SK-N-SH (cell line): ENCODE measurements around the gene PLD3. TPM values are rescaled to one million over a fixed set of nuclear protein-coding genes. Genes with fewer than 3 reads are reported as not detected.
"Not testable (repeated sequence)": the region's sequence is repeated elsewhere in the genome, so short reads cannot be mapped to it uniquely, and the experiment has no call there.

ENCODE experiments used
- CTCF ChIA-PET: fragments of 300-600, 350-600 bp; formaldehyde crosslinking; extraction: SDS; loops from one replicate; lab custom pipeline; 2021; lab: Yijun Ruan, JAX
- POLR2A ChIA-PET: fragments of 350-600 bp; sonication (Branson Sonifier 250); formaldehyde crosslinking; extraction: SDS; loops from one replicate; lab custom pipeline; 2020; ENCODE audit warnings: antibody characterized with exemption, inconsistent platforms; lab: Yijun Ruan, JAX
- DNase-seq: peaks from one replicate; pipeline ENCODE4 v3.0.0; 2012
- H2AFZ ChIP-seq: fragments of 200-600 bp; sonication (generic); 2 replicates; pipeline ENCODE4 v1.8.1; 2016; ENCODE audit warnings: antibody characterized with exemption, mild to moderate bottlenecking, low read depth
- H3F3A ChIP-seq: fragments of 200-600 bp; sonication (generic); replicated peaks from 2 replicates; pipeline ENCODE3; 2016; ENCODE audit warnings: antibody characterized with exemption, mild to moderate bottlenecking; ENCODE audit not compliant: insufficient read depth
- H3K27ac ChIP-seq, 2 experiments: fragments of 200-500 bp in 1 of 2; fragments of 200-600 bp in 1 of 2; sonication (Bioruptor generic) in 1 of 2; sonication (generic), shearing (Covaris generic) in 1 of 2; 2 replicates each; pipeline versions ENCODE4 v1.5.1 to v1.6.1; 2014 to 2016; ENCODE audit warnings: low read depth in 2 of 2, inconsistent platforms in 1 of 2, low read length in 1 of 2, mild to moderate bottlenecking in 1 of 2, mixed read lengths in 1 of 2
- H3K27me3 ChIP-seq: fragments of 200-600 bp; sonication (generic), shearing (Covaris generic); 2 replicates; pipeline ENCODE4 v1.6.1; 2016; ENCODE audit warnings: mixed run types; ENCODE audit not compliant: insufficient read depth
- H3K36me3 ChIP-seq, 2 experiments: fragments of 200-500 bp in 1 of 2; fragments of 200-600 bp in 1 of 2; sonication (Bioruptor generic) in 1 of 2; sonication (generic) in 1 of 2; replicated peaks in 1 of 2; 2 replicates each; pipeline versions ENCODE3 to v1.5.1; 2014 to 2016; ENCODE audit warnings: low read length in 1 of 2, mild to moderate bottlenecking in 1 of 2; ENCODE audit not compliant: insufficient read depth in 2 of 2, control insufficient read depth in 1 of 2
- H3K4me1 ChIP-seq, 2 experiments: fragments of 200-500 bp in 1 of 2; fragments of 200-600 bp in 1 of 2; sonication (Bioruptor generic) in 1 of 2; sonication (generic), shearing (Covaris generic) in 1 of 2; 2 replicates each; pipeline versions ENCODE4 v1.5.1 to v1.6.1; 2014 to 2016; ENCODE audit warnings: low read depth in 1 of 2, low read length in 1 of 2, mixed run types in 1 of 2; ENCODE audit not compliant: insufficient read depth in 2 of 2, control insufficient read depth in 1 of 2
- H3K4me2 ChIP-seq: fragments of 200-600 bp; sonication (generic), shearing (Covaris generic); 2 replicates; pipeline ENCODE4 v1.6.1; 2017; ENCODE audit warnings: mixed run types
- H3K4me3 ChIP-seq, 2 experiments: fragments of 200-500 bp in 1 of 2; fragments of 200-600 bp in 1 of 2; sonication (Bioruptor generic) in 1 of 2; sonication (generic), shearing (Covaris generic) in 1 of 2; 2 replicates each; pipeline versions ENCODE4 v1.5.1 to v1.8.1; 2014 to 2016; ENCODE audit warnings: low read depth in 2 of 2, inconsistent platforms in 1 of 2, low read length in 1 of 2, mild to moderate bottlenecking in 1 of 2, mixed read lengths in 1 of 2, moderate library complexity in 1 of 2
- H3K79me2 ChIP-seq: fragments of 200-600 bp; sonication (generic); 2 replicates; pipeline ENCODE4 v1.8.1; 2017; ENCODE audit warnings: mild to moderate bottlenecking; ENCODE audit not compliant: insufficient read depth
- H3K9ac ChIP-seq: fragments of 200-600 bp; sonication (generic); 2 replicates; pipeline ENCODE4 v1.6.1; 2017; ENCODE audit warnings: mixed run types
- H3K9me2 ChIP-seq: fragments of 200-600 bp; sonication (generic); 2 replicates; pipeline ENCODE4 v1.6.1; 2017; ENCODE audit warnings: mixed run types
- H3K9me3 ChIP-seq: fragments of 200-600 bp; sonication (generic); 2 replicates; pipeline ENCODE4 v1.6.1; 2017; ENCODE audit warnings: mixed run types, mild to moderate bottlenecking, moderate library complexity
- H4K20me1 ChIP-seq: fragments of 200-600 bp; sonication (generic); 2 replicates; pipeline ENCODE4 v1.6.1; 2017; ENCODE audit warnings: mild to moderate bottlenecking, mixed run types; ENCODE audit not compliant: insufficient read depth
- CHD2 ChIP-seq: fragments of 150-350 bp; IDR thresholded peaks from 2 replicates; pipeline ENCODE4 v1.6.1; 2018; ENCODE audit warnings: low read length; ENCODE audit not compliant: partially characterized antibody
- EP300 ChIP-seq, 2 experiments: IDR thresholded peaks; 2 replicates each; pipeline versions ENCODE4 v1.4.0 to v1.6.1; 2012; ENCODE audit warnings: borderline replicate concordance in 1 of 2, low read depth in 1 of 2, low read length in 1 of 2
- FOSL2 ChIP-seq: IDR thresholded peaks from 2 replicates; pipeline ENCODE4 v1.4.0; 2012; ENCODE audit warnings: low read depth, mild to moderate bottlenecking, moderate library complexity, borderline replicate concordance
- FOXJ3 ChIP-seq: sonication (generic); formaldehyde crosslinking; IDR thresholded peaks from 2 replicates; pipeline ENCODE4 v1.5.1; 2020; ENCODE audit warnings: mild to moderate bottlenecking, missing genetic modification reagents
- FOXM1 ChIP-seq: IDR thresholded peaks from 2 replicates; pipeline ENCODE4 v1.4.0; 2012; ENCODE audit warnings: low read depth, mild to moderate bottlenecking
- GATA2 ChIP-seq: sonication (generic); formaldehyde crosslinking; IDR thresholded peaks from 2 replicates; pipeline ENCODE4 v1.5.0; 2020; ENCODE audit warnings: mild to moderate bottlenecking, missing genetic modification reagents
- IRF3 ChIP-seq: fragments of 150-350 bp; IDR thresholded peaks from 2 replicates; pipeline ENCODE4 v1.6.1; 2016; ENCODE audit warnings: mild to moderate bottlenecking, low read depth, low read length
- MXI1 ChIP-seq: IDR thresholded peaks from 2 replicates; pipeline ENCODE4 v1.6.1; 2012; ENCODE audit warnings: mild to moderate bottlenecking, low read depth, low read length, improper control_type of control experiment
- NFIC ChIP-seq: IDR thresholded peaks from 2 replicates; pipeline ENCODE4 v1.4.0; 2012; ENCODE audit warnings: borderline replicate concordance
- POLR2AphosphoS5 ChIP-seq: IDR thresholded peaks from 2 replicates; pipeline ENCODE4 v1.6.1; 2012; ENCODE audit warnings: low read depth, low read length
- RAD21 ChIP-seq: IDR thresholded peaks from 2 replicates; pipeline ENCODE4 v1.6.1; 2012; ENCODE audit warnings: mild to moderate bottlenecking, low read length
- RFX5 ChIP-seq: IDR thresholded peaks from 2 replicates; pipeline ENCODE4 v1.6.1; 2012; ENCODE audit warnings: mild to moderate bottlenecking, improper control_type of control experiment, low read length
- SIN3A ChIP-seq: IDR thresholded peaks from 2 replicates; pipeline ENCODE4 v1.6.1; 2012; ENCODE audit warnings: low read depth, mild to moderate bottlenecking, low read length, moderate library complexity, borderline replicate concordance
- TAF1 ChIP-seq: IDR thresholded peaks from 2 replicates; pipeline ENCODE4 v1.6.1; 2012; ENCODE audit warnings: low read depth, mild to moderate bottlenecking, low read length, moderate library complexity, borderline replicate concordance
- TCF12 ChIP-seq: IDR thresholded peaks from 2 replicates; pipeline ENCODE4 v1.4.0; 2012
- USF1 ChIP-seq: IDR thresholded peaks from 2 replicates; pipeline ENCODE4 v1.4.0; 2012; ENCODE audit warnings: low read depth, borderline replicate concordance
- YY1 ChIP-seq: IDR thresholded peaks from 2 replicates; pipeline ENCODE4 v1.4.0; 2012; ENCODE audit warnings: low read depth, mild to moderate bottlenecking
- WGBS: methylation state at CpG from one replicate; pipeline ENCODE4 v1.1.6; 2017; ENCODE audit warnings: low lambda C conversion rate; 5-methylcytosine and 5-hydroxymethylcytosine counted together
- polyA plus RNA-seq, 3 experiments: library from polyadenylated mRNA; depleted of rRNA; stranded (reverse); fragments of >200 nt; gene quantifications; 2 replicates each; pipeline ENCODE4 v1.2.3, GENCODE V29; 2012
- TF ChIP-seq, protein P1 (sequence below): fragments of 200-600 bp; sonication (generic); IDR thresholded peaks from 2 replicates; pipeline ENCODE4 v1.6.1; 2017; ENCODE audit warnings: antibody characterized with exemption, mild to moderate bottlenecking, moderate library complexity

The PLD3 gene
- polyA plus RNA-seq, 1 of the 3 experiments (the other 2 are of a cell fraction) = 511 TPM

DNA sequence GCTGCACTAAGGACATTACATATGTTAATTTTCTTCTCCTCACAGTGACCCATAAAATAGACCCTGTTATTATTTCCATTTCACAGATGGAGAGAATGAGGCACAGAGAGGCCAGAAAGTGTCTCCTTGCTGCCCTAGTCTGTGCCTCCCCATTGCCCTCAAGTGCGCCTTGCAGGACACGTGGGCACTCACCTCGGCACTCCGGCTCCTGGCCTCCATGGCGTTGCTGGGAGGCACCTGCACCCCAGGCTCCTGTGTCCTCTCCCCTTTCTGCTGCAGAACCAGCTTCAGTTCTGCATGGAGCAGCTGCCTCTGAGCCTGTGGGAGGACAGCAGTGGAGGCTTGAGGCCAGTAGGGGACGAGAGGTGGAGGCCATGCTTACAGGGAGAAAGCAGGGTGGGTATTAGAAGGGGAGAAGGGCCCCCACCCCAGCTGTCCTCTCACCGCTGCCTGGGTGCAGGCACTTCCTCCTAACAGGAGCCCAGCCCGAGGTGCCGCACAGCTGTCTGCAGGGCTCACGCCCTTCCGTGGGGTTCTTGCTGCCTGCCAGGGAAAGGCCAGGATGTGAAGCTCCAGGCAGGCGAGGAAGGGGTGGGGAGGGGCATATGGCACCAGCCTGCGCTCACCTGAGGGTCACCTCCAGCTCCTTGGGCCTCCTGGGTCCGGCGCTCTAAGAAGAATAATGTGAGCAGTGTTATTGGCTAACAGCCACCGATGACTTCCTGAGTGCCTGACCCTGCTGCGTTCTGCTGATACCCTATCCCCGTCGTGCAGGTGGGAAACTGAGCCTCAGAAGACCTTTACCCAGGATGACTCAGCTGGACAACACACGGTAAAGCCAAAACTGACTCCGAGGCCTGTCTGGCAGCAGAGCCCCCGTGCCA lies 59.5 kb downstream of the PLD3 start:
- H3F3A ChIP-seq = peaks cover 3% of the 10 kb centered on the region
- POLR2A ChIA-PET = no interaction called here
- no peaks in the 10 kb centered on the region for H4K20me1 ChIP-seq
- 70% methylated on average over 22 of the region's 22 CpGs for WGBS
- no peak overlapping the region for H3K9ac ChIP-seq
- H3K9me3 ChIP-seq = no peaks in the 10 kb centered on the region
- CTCF ChIA-PET = interaction anchor here (1.8 to 3.0 kb wide), 2 partner anchors 12 to 103 kb away, joined by 4 to 27 read pairs; no protein-coding TSS in a partner anchor
- no peak overlapping the region for H2AFZ ChIP-seq
- no peak overlapping the region for H3K4me2 ChIP-seq
- no peak overlapping the region for H3K4me3 ChIP-seq
- no peaks in the 10 kb centered on the region for H3K79me2 ChIP-seq
- H3K4me1 ChIP-seq = no peaks in the 10 kb centered on the region; a peak in 1 of 4 replicates
- no peak for DNase-seq
- no peak overlapping the region for H3K27ac ChIP-seq
- no peaks in the 10 kb centered on the region for H3K9me2 ChIP-seq
- H3K36me3 ChIP-seq = no peaks in the 10 kb centered on the region
- TF ChIP-seq USF1 (no peak), NFIC (no peak), FOXJ3 (CRISPR knock-in tag) (no peak), EP300 (IDR thresholded peaks at IDR 0.05; ENCODE audit: borderline replicate concordance in 1 of 2, low read depth in 1 of 2, low read length in 1 of 2) (no peak), IRF3 (no peak), FOXM1 (no peak), TAF1 (no peak), FOSL2 (no peak), MXI1 (no peak), SIN3A (no peak), TCF12 (no peak), RAD21 (no peak), GATA2 (CRISPR knock-in tag) (no peak), YY1 (no peak), POLR2AphosphoS5 (no peak), RFX5 (no peak), CHD2 (no peak)
- TF ChIP-seq, protein P1, sequence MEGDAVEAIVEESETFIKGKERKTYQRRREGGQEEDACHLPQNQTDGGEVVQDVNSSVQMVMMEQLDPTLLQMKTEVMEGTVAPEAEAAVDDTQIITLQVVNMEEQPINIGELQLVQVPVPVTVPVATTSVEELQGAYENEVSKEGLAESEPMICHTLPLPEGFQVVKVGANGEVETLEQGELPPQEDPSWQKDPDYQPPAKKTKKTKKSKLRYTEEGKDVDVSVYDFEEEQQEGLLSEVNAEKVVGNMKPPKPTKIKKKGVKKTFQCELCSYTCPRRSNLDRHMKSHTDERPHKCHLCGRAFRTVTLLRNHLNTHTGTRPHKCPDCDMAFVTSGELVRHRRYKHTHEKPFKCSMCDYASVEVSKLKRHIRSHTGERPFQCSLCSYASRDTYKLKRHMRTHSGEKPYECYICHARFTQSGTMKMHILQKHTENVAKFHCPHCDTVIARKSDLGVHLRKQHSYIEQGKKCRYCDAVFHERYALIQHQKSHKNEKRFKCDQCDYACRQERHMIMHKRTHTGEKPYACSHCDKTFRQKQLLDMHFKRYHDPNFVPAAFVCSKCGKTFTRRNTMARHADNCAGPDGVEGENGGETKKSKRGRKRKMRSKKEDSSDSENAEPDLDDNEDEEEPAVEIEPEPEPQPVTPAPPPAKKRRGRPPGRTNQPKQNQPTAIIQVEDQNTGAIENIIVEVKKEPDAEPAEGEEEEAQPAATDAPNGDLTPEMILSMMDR = no peak
- TF ChIP-seq, all 33 proteins: peak for 0
- H3K27me3 ChIP-seq = no peaks in the 10 kb centered on the region

DNA sequence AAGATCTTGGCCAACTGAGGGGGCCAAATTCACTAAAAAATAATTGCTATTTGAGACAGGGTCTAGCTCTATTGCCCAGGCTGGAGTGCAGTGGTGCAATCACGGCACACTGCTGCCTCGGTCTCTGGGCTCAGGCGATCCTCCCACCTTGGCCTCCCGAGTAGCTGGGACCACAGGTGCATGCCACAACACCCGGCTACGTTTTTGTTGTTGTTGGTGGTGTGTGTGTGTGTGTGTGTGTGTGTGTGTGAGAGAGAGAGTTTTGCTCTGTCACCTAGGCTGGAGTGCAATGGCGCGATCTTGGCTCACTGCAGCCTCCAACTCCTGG lies 60.1 kb downstream of the PLD3 start:
- H3K4me2 ChIP-seq, H3K9me2 ChIP-seq, H3K27me3 ChIP-seq, H4K20me1 ChIP-seq, H2AFZ ChIP-seq, POLR2A ChIA-PET, H3K4me3 ChIP-seq, DNase-seq, H3F3A ChIP-seq, H3K4me1 ChIP-seq, H3K27ac ChIP-seq, H3K9me3 ChIP-seq, H3K36me3 ChIP-seq, H3K79me2 ChIP-seq, H3K9ac ChIP-seq: not testable (repeated sequence)
- CTCF ChIA-PET = interaction anchor here (3.0 kb wide), 1 partner anchor 12 kb away, joined by 27 read pairs; no protein-coding TSS in a partner anchor
- 65% methylated on average over 5 of the region's 8 CpGs for WGBS
